Measurements from ENCODE around the gene RPTOR.

- TF ChIP-seq, protein P1, sequence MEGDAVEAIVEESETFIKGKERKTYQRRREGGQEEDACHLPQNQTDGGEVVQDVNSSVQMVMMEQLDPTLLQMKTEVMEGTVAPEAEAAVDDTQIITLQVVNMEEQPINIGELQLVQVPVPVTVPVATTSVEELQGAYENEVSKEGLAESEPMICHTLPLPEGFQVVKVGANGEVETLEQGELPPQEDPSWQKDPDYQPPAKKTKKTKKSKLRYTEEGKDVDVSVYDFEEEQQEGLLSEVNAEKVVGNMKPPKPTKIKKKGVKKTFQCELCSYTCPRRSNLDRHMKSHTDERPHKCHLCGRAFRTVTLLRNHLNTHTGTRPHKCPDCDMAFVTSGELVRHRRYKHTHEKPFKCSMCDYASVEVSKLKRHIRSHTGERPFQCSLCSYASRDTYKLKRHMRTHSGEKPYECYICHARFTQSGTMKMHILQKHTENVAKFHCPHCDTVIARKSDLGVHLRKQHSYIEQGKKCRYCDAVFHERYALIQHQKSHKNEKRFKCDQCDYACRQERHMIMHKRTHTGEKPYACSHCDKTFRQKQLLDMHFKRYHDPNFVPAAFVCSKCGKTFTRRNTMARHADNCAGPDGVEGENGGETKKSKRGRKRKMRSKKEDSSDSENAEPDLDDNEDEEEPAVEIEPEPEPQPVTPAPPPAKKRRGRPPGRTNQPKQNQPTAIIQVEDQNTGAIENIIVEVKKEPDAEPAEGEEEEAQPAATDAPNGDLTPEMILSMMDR (IDR thresholded peaks at IDR 0.05), result no peak
- TF ChIP-seq POLR2A (IDR thresholded peaks at IDR 0.05), result no peak
Observed at GRCh38 chr17:80619535-80620235, 75.0 kb downstream of the RPTOR start.
